Measurements from ENCODE around the gene ACTL9. TPM values are rescaled to one million over a fixed set of nuclear protein-coding genes. Genes with fewer than 3 reads are reported as not detected.

Gene ACTL9
- total and polyA plus RNA-seq, 2 of the 13 experiments (the other 11 are each of a cell fraction or from before 2014, with no cell fraction given), result not detected

- no TSS peak for BruUV-seq (replicated peaks)
- TF ChIP-seq ZNF121 (CRISPR knock-in tag; IDR thresholded peaks at IDR 0.05) (peak; percentile 34; the same call in 1 of the 2 replicates), JUNB (CRISPR knock-in tag; IDR thresholded peaks at IDR 0.05; ENCODE audit: borderline replicate concordance) (no peak)
- Histone ChIP-seq H2AFZ (ENCODE audit: low read length) (no peak overlapping the region), H3K27ac (ENCODE audit: extremely low read length, insufficient read depth, low read length) (no peak overlapping the region), H3K9ac (ENCODE audit: insufficient read depth, low read depth, low read length) (no peak overlapping the region), H3K4me3 (replicated peaks in 1 of 3; ENCODE audit: insufficient read depth in 1 of 3, low read depth in 2 of 3, low read length in 3 of 3) (no peak overlapping the region), H3K79me2 (ENCODE audit: insufficient read depth, low read length) (no peaks in the 10 kb centered on the region), H4K20me1 (ENCODE audit: insufficient read depth, low read length) (no peaks in the 10 kb centered on the region), H3K27me3 (ENCODE audit: control insufficient read depth in 1 of 2, insufficient read depth in 2 of 2, low read length in 2 of 2) (no peaks in the 10 kb centered on the region; a peak in 1 of 5 replicates), H3K4me2 (ENCODE audit: low read depth, low read length) (no peak overlapping the region), H3K36me3 (replicated peaks in 1 of 2; ENCODE audit: control insufficient read depth in 1 of 2, insufficient read depth in 2 of 2, low read length in 2 of 2) (no peaks in the 10 kb centered on the region), H3K9me3 (ENCODE audit: low read length) (no peaks in the 10 kb centered on the region), H3K4me1 (ENCODE audit: insufficient read depth, low read length) (no peaks in the 10 kb centered on the region)
- POLR2A ChIA-PET, result no interaction called here
- ATAC-seq (no peak), DNase-seq (ENCODE audit: low spot score) (no peak), FAIRE-seq (no peak)
- intact Hi-C loops (cut with micrococcal nuclease; ENCODE audit: unreplicated experiment), result no loop called here
- CTCF ChIA-PET (ENCODE audit: low intra/inter-chr PET ratio, low total read pairs), result no interaction called here
- WGBS (ENCODE audit: low lambda C conversion rate), result 20% methylated on average over 3 of the region's 3 CpGs
- in situ Hi-C loops (cut with HindIII; ENCODE audit: extremely low pct_ligation_motif_present, low pct_unique_long_range_greater_than_20kb), result loop anchor here (25.0 kb wide), 1 partner anchor 422 kb away; the partner anchor contains the start of gene OR1M1
Observed at GRCh38 chr19:8665468-8666213, 33.0 kb downstream of the ACTL9 start.

GRCh38 chr19:8664671-8665057 is 33.9 kb downstream of the ACTL9 start:
- no peaks in the 10 kb centered on the region for H3K36me3 ChIP-seq (replicated peaks in 1 of 2; ENCODE audit: control insufficient read depth in 1 of 2, insufficient read depth in 2 of 2, low read length in 2 of 2)
- ChIA-PET POLR2A (no interaction called here), CTCF (ENCODE audit: low intra/inter-chr PET ratio, low total read pairs) (no interaction called here)
- no peak for FAIRE-seq
- no peaks in the 10 kb centered on the region for H3K9me3 ChIP-seq (ENCODE audit: low read length)
- no peak overlapping the region for H3K27ac ChIP-seq (ENCODE audit: extremely low read length, insufficient read depth, low read length)
- in situ Hi-C loops (cut with HindIII; ENCODE audit: extremely low pct_ligation_motif_present, low pct_unique_long_range_greater_than_20kb), result loop anchor here (25.0 kb wide), 1 partner anchor 423 kb away; the partner anchor contains the start of gene OR1M1
- no peak overlapping the region for H3K4me2 ChIP-seq (ENCODE audit: low read depth, low read length)
- no peaks in the 10 kb centered on the region for H3K79me2 ChIP-seq (ENCODE audit: insufficient read depth, low read length)
- peaks cover 0 to under 1% of the 10 kb centered on the region in 2 experiments; a peak in 2 of 5 replicates for H3K27me3 ChIP-seq (ENCODE audit: control insufficient read depth in 1 of 2, insufficient read depth in 2 of 2, low read length in 2 of 2)
- BruUV-seq (replicated peaks), result no TSS peak
- DNase-seq (ENCODE audit: low spot score), result no peak
- H3K4me3 ChIP-seq (replicated peaks in 1 of 3; ENCODE audit: insufficient read depth in 1 of 3, low read depth in 2 of 3, low read length in 3 of 3), result no peak overlapping the region
- no peak overlapping the region for H2AFZ ChIP-seq (ENCODE audit: low read length)
- intact Hi-C loops (cut with micrococcal nuclease; ENCODE audit: unreplicated experiment), result no loop called here
- no peaks in the 10 kb centered on the region for H3K4me1 ChIP-seq (ENCODE audit: insufficient read depth, low read length)
- H3K9ac ChIP-seq (ENCODE audit: insufficient read depth, low read depth, low read length), result no peak overlapping the region
- H4K20me1 ChIP-seq (ENCODE audit: insufficient read depth, low read length), result no peaks in the 10 kb centered on the region
- WGBS (ENCODE audit: low lambda C conversion rate), result 17% methylated on average over 2 of the region's 4 CpGs
- ATAC-seq, result no peak
- no peak for TF ChIP-seq FOXJ3 (CRISPR knock-in tag; IDR thresholded peaks at IDR 0.05; ENCODE audit: borderline replicate concordance)
- TF ChIP-seq ZNF790 (CRISPR knock-in tag; IDR thresholded peaks at IDR 0.05; ENCODE audit: borderline replicate concordance), result no peak
- no peak for TF ChIP-seq HOXA9 (CRISPR knock-in tag; IDR thresholded peaks at IDR 0.05; ENCODE audit: borderline replicate concordance)
- no peak for TF ChIP-seq ZNF501 (CRISPR knock-in tag; IDR thresholded peaks at IDR 0.05)
- TF ChIP-seq ZNF317 (CRISPR knock-in tag; IDR thresholded peaks at IDR 0.05), result no peak
- TF ChIP-seq SCMH1 (CRISPR knock-in tag; IDR thresholded peaks at IDR 0.05; ENCODE audit: borderline replicate concordance), result no peak
- TF ChIP-seq CHD4 (IDR thresholded peaks at IDR 0.05; ENCODE audit: borderline replicate concordance, low read length), result no peak
- no peak for TF ChIP-seq ZKSCAN5 (CRISPR knock-in tag; IDR thresholded peaks at IDR 0.05)
- no peak for TF ChIP-seq NFKBIZ (CRISPR knock-in tag; IDR thresholded peaks at IDR 0.05)
- TF ChIP-seq STAG1 (CRISPR knock-in tag; IDR thresholded peaks at IDR 0.05), result no peak
- no peak for TF ChIP-seq RAD21 (CRISPR knock-in tag; IDR thresholded peaks at IDR 0.05)
- no peak for TF ChIP-seq ZNF510 (CRISPR knock-in tag; IDR thresholded peaks at IDR 0.05; ENCODE audit: low read depth)
- no peak for TF ChIP-seq ZNF770 (CRISPR knock-in tag; IDR thresholded peaks at IDR 0.05)
- no peak for TF ChIP-seq HOXA7 (CRISPR knock-in tag; IDR thresholded peaks at IDR 0.05)
- no peak for TF ChIP-seq THAP8 (CRISPR knock-in tag; IDR thresholded peaks at IDR 0.05; ENCODE audit: borderline replicate concordance)

Measured in HepG2 (cell line).